HepG2 (cell line): ENCODE results near the gene PTGER3.

ENCODE experiments used
- AGO2 ChIP-seq: fragments of 200-400 bp; formaldehyde crosslinking; optimal IDR thresholded peaks from 2 replicates; pipeline ENCODE3; 2017; ENCODE audit warnings: mild to moderate bottlenecking, low read depth, low read length, moderate library complexity
- CSRNP1 ChIP-seq: sonication (generic); formaldehyde crosslinking; IDR thresholded peaks from 2 replicates; pipeline ENCODE4 v1.8.1; 2023; ENCODE audit warnings: mild to moderate bottlenecking, missing genetic modification reagents
- EP300 ChIP-seq, 3 experiments: sonication (generic) in 1 of 3; formaldehyde crosslinking in 1 of 3; IDR thresholded peaks; 2 replicates each; pipeline versions ENCODE4 v1.5.1 to v1.6.1; 2011 to 2020; ENCODE audit warnings: low read depth in 2 of 3, low read length in 2 of 3, borderline replicate concordance in 1 of 3, improper control_type of control experiment in 1 of 3, mild to moderate bottlenecking in 1 of 3, missing genetic modification reagents in 1 of 3, moderate library complexity in 1 of 3
- HDAC6 ChIP-seq: fragments of 200-600 bp; sonication (generic); IDR thresholded peaks from 2 replicates; pipeline ENCODE4 v1.7.0; 2017; ENCODE audit warnings: mild to moderate bottlenecking, antibody characterized with exemption, low read length, low read depth
- RXRA ChIP-seq: sonication (generic); formaldehyde crosslinking; IDR thresholded peaks from 2 replicates; pipeline ENCODE4 v1.5.1; 2020; ENCODE audit warnings: missing genetic modification reagents
- ZC3H4 ChIP-seq: sonication (generic); formaldehyde crosslinking; IDR thresholded peaks from 2 replicates; pipeline ENCODE4 v1.4.0; 2020; ENCODE audit warnings: missing genetic modification reagents, borderline replicate concordance
- ZNF276 ChIP-seq: sonication (generic); formaldehyde crosslinking; IDR thresholded peaks from 2 replicates; pipeline ENCODE4 v1.4.0; 2020; ENCODE audit warnings: mild to moderate bottlenecking, low read depth, missing genetic modification reagents
- ZNF746 ChIP-seq: sonication (generic); formaldehyde crosslinking; IDR thresholded peaks from 2 replicates; pipeline ENCODE4 v1.8.0; 2022; ENCODE audit warnings: mild to moderate bottlenecking, missing genetic modification reagents
- ZNF792 ChIP-seq: IDR thresholded peaks from 2 replicates; pipeline ENCODE4 v1.6.1; 2016

GRCh38 chr1:71031426-71031825 lies 16.2 kb downstream of the PTGER3 start:
- no peak for TF ChIP-seq CSRNP1
- TF ChIP-seq ZC3H4 (CRISPR knock-in tag), result no peak
- TF ChIP-seq RXRA, result no peak
- TF ChIP-seq ZNF276 (CRISPR knock-in tag), result no peak
- TF ChIP-seq ZNF792 (CRISPR knock-in tag), result no peak
- TF ChIP-seq ZNF746 (CRISPR knock-in tag), result no peak
- TF ChIP-seq AGO2, result no peak
- no peak for TF ChIP-seq HDAC6
- no peak for TF ChIP-seq EP300 (IDR thresholded peaks at IDR 0.05; ENCODE audit: low read depth in 2 of 2, low read length in 2 of 2)
- TF ChIP-seq EP300 (CRISPR knock-in tag; IDR thresholded peaks at IDR 0.05; ENCODE audit: borderline replicate concordance), result no peak
